Neuronal stem cell (in vitro differentiated cells): ENCODE results near the gene SCFD1.
"Not testable (repeated sequence)": the region's sequence is repeated elsewhere in the genome, so short reads cannot be mapped to it uniquely, and the experiment has no call there.

Experiments used
- DNase-seq: peaks from one replicate; pipeline ENCODE4 v3.0.0-alpha.2; 2013; ENCODE audit warnings: low spot score
- H2AFZ ChIP-seq: one replicate; pipeline ENCODE4 v1.6.1; 2013; ENCODE audit warnings: mild to moderate bottlenecking, low read length, inconsistent platforms
- H2AK5ac ChIP-seq: 2 replicates; pipeline ENCODE4 v1.6.1; 2013; ENCODE audit warnings: low read depth, mild to moderate bottlenecking, inconsistent platforms, low read length, moderate library complexity, mixed read lengths
- H2BK120ac ChIP-seq: 2 replicates; pipeline ENCODE4 v1.6.1; 2013; ENCODE audit warnings: low read depth, mild to moderate bottlenecking, inconsistent platforms, low read length, moderate library complexity, mixed read lengths
- H2BK12ac ChIP-seq: one replicate; pipeline ENCODE4 v1.6.1; 2013; ENCODE audit warnings: low read length, inconsistent platforms
- H2BK15ac ChIP-seq: 2 replicates; pipeline ENCODE4 v1.6.1; 2013; ENCODE audit warnings: mild to moderate bottlenecking, low read length, inconsistent platforms, mixed read lengths
- H2BK5ac ChIP-seq: one replicate; pipeline ENCODE4 v1.6.1; 2013; ENCODE audit warnings: inconsistent platforms, mild to moderate bottlenecking, low read length, moderate library complexity
- H3K14ac ChIP-seq: one replicate; pipeline ENCODE4 v1.6.1; 2013; ENCODE audit warnings: low read length, inconsistent platforms
- H3K18ac ChIP-seq: 2 replicates; pipeline ENCODE4 v1.6.1; 2013; ENCODE audit warnings: low read length, inconsistent platforms
- H3K23ac ChIP-seq: 2 replicates; pipeline ENCODE4 v1.6.1; 2013; ENCODE audit warnings: low read depth, mild to moderate bottlenecking, mixed read lengths, low read length, inconsistent platforms; ENCODE audit not compliant: poor library complexity
- H3K27ac ChIP-seq: replicated peaks from 3 replicates; pipeline ENCODE4 v1.5.1; 2013; ENCODE audit warnings: low read length, inconsistent platforms
- H3K27me3 ChIP-seq, 3 experiments: 2 replicates each; pipeline ENCODE4 v1.6.1; 2013; ENCODE audit warnings: low read length in 3 of 3, mild to moderate bottlenecking in 2 of 3, inconsistent platforms in 1 of 3, low read depth in 1 of 3, mixed read lengths in 1 of 3, moderate library complexity in 1 of 3; ENCODE audit not compliant: control insufficient read depth in 3 of 3, insufficient read depth in 3 of 3
- H3K36me3 ChIP-seq, 2 donors: replicated peaks in 1 of 2; 2 replicates each; pipeline ENCODE4 v1.6.1; 2013; ENCODE audit warnings: low read length in 2 of 2; ENCODE audit not compliant: control insufficient read depth in 2 of 2, insufficient read depth in 2 of 2
- H3K4ac ChIP-seq: 2 replicates; pipeline ENCODE4 v1.6.1; 2013; ENCODE audit warnings: inconsistent platforms, mild to moderate bottlenecking, low read length, moderate library complexity
- H3K4me1 ChIP-seq, 2 donors: 1 replicate in 1 of 2; 2 replicates in 1 of 2; pipeline ENCODE4 v1.6.1; 2013; ENCODE audit warnings: low read length in 2 of 2, low read depth in 1 of 2; ENCODE audit not compliant: control insufficient read depth in 2 of 2, insufficient read depth in 1 of 2
- H3K4me2 ChIP-seq: one replicate; pipeline ENCODE4 v1.6.1; 2013; ENCODE audit warnings: mild to moderate bottlenecking, low read length, inconsistent platforms; ENCODE audit not compliant: insufficient read depth, poor library complexity, severe bottlenecking
- H3K4me3 ChIP-seq, 2 donors: 2 replicates each; pipeline ENCODE4 v1.5.1; 2013; ENCODE audit warnings: low read length in 2 of 2, mild to moderate bottlenecking in 2 of 2, inconsistent platforms in 1 of 2, moderate library complexity in 1 of 2
- H3K79me1 ChIP-seq: one replicate; pipeline ENCODE4 v1.6.1; 2013; ENCODE audit warnings: low read depth, mild to moderate bottlenecking, inconsistent platforms, low read length, moderate library complexity
- H3K9ac ChIP-seq: one replicate; pipeline ENCODE4 v1.6.1; 2013; ENCODE audit warnings: mild to moderate bottlenecking, low read depth, low read length, inconsistent platforms; ENCODE audit not compliant: poor library complexity
- H3K9me3 ChIP-seq, 2 donors: replicated peaks in 1 of 2; 2 replicates each; pipeline versions ENCODE3 to v1.6.1; 2013; ENCODE audit warnings: low read length in 2 of 2, mild to moderate bottlenecking in 2 of 2, inconsistent platforms in 1 of 2, low read depth in 1 of 2, mixed read lengths in 1 of 2, moderate library complexity in 1 of 2; ENCODE audit not compliant: control insufficient read depth in 2 of 2, insufficient read depth in 1 of 2
- H4K8ac ChIP-seq: one replicate; pipeline ENCODE4 v1.6.1; 2013; ENCODE audit warnings: low read depth, mild to moderate bottlenecking, inconsistent platforms, low read length, moderate library complexity
- H4K91ac ChIP-seq: one replicate; pipeline ENCODE4 v1.6.1; 2013; ENCODE audit warnings: low read length, low read depth, mild to moderate bottlenecking, inconsistent platforms; ENCODE audit not compliant: poor library complexity
- WGBS, 2 donors: extraction: QIAGEN DNeasy Blood & Tissue Kit; methylation state at CpG; one replicate each; pipeline ENCODE4 v1.1.7; 2013; ENCODE audit warnings: missing lambda C conversion rate in 2 of 2, mixed read lengths in 1 of 2; ENCODE audit not compliant: insufficient read length in 2 of 2, insufficient replicate concordance in 1 of 2; ENCODE audit errors: extremely low coverage in 2 of 2; 5-methylcytosine and 5-hydroxymethylcytosine counted together

SCFD1 gene

GRCh38 chr14:30673071-30673470 is 51.0 kb downstream of the SCFD1 start:
- Histone ChIP-seq H2AFZ (no peak overlapping the region), H2AK5ac (no peak overlapping the region), H3K79me1 (no peaks in the 10 kb centered on the region), H3K18ac (no peak overlapping the region), H3K36me3 (peaks cover 0 to 80% of the 10 kb centered on the region in 2 donors), H3K4me3 (no peak overlapping the region), H2BK120ac (no peak overlapping the region), H3K9ac (no peak overlapping the region), H3K27me3 (no peaks in the 10 kb centered on the region), H3K4me2 (no peak overlapping the region), H3K14ac (no peak overlapping the region), H3K4ac (no peak overlapping the region), H3K23ac (no peak overlapping the region), H4K91ac (no peak overlapping the region), H2BK15ac (no peak overlapping the region), H2BK5ac (no peak overlapping the region), H3K9me3 (no peaks in the 10 kb centered on the region), H2BK12ac (no peak overlapping the region), H4K8ac (no peak overlapping the region), H3K27ac (no peak overlapping the region), H3K4me1 (peaks cover 0 to 2% of the 10 kb centered on the region in 2 donors)
- DNase-seq = no peak
- no CpG with 5 or more reads among the region's 1 CpG for WGBS, 2 donors

GRCh38 chr14:30678926-30679431 is 56.9 kb downstream of the SCFD1 start:
- Histone ChIP-seq H4K8ac (no peak overlapping the region), H3K18ac (no peak overlapping the region), H3K9ac (no peak overlapping the region), H2BK12ac (no peak overlapping the region), H3K27me3 (no peaks in the 10 kb centered on the region), H2BK5ac (no peak overlapping the region), H2AFZ (no peak overlapping the region), H3K23ac (no peak overlapping the region), H3K4me3 (no peak overlapping the region), H3K36me3 (peaks cover 3 to 80% of the 10 kb centered on the region in 2 donors), H3K4me2 (no peak overlapping the region), H3K79me1 (no peaks in the 10 kb centered on the region), H2BK15ac (no peak overlapping the region), H2AK5ac (no peak overlapping the region), H3K9me3 (no peaks in the 10 kb centered on the region), H3K4me1 (no peaks in the 10 kb centered on the region), H3K14ac (no peak overlapping the region), H2BK120ac (no peak overlapping the region), H3K27ac (no peak overlapping the region), H3K4ac (no peak overlapping the region), H4K91ac (no peak overlapping the region)
- no peak for DNase-seq

GRCh38 chr14:30680036-30680435 is 57.9 kb downstream of the SCFD1 start:
- Histone ChIP-seq H3K27me3 (no peaks in the 10 kb centered on the region), H2BK120ac (no peak overlapping the region), H3K9me3 (peaks cover 2 to 4% of the 10 kb centered on the region in 2 donors), H2BK15ac (no peak overlapping the region), H3K18ac (no peak overlapping the region), H3K14ac (no peak overlapping the region), H3K4me3 (no peak overlapping the region), H3K79me1 (no peaks in the 10 kb centered on the region), H3K27ac (no peak overlapping the region), H2BK12ac (no peak overlapping the region), H2BK5ac (no peak overlapping the region), H4K8ac (no peak overlapping the region), H2AFZ (no peak overlapping the region), H3K36me3 (peaks cover 5 to 75% of the 10 kb centered on the region in 2 donors), H3K23ac (no peak overlapping the region), H3K4me1 (no peaks in the 10 kb centered on the region), H3K4me2 (no peak overlapping the region), H2AK5ac (no peak overlapping the region), H3K4ac (no peak overlapping the region), H4K91ac (no peak overlapping the region), H3K9ac (no peak overlapping the region)
- DNase-seq = no peak

- not testable (repeated sequence) for H2AFZ ChIP-seq, H2BK15ac ChIP-seq, H3K27ac ChIP-seq, H2BK12ac ChIP-seq, H3K27me3 ChIP-seq, H3K9me3 ChIP-seq, H2AK5ac ChIP-seq, H3K4me1 ChIP-seq, H3K4ac ChIP-seq, H3K79me1 ChIP-seq, H2BK5ac ChIP-seq, H4K8ac ChIP-seq, H2BK120ac ChIP-seq, H3K14ac ChIP-seq, H3K4me3 ChIP-seq, H3K18ac ChIP-seq, H3K4me2 ChIP-seq, H4K91ac ChIP-seq, DNase-seq, H3K9ac ChIP-seq, H3K23ac ChIP-seq
- H3K36me3 ChIP-seq = peaks cover 5 to 68% of the 10 kb centered on the region in 2 donors
- no CpG with 5 or more reads among the region's 5 CpGs for WGBS, 2 donors
These were observed 58.7 kb downstream of the SCFD1 start for GRCh38 chr14:30680776-30681175.
